ENCODE data around the gene PDE11A.
"Not testable (repeated sequence)": the region's sequence is repeated elsewhere in the genome, so short reads cannot be mapped to it uniquely, and the experiment has no call there.

Gene PDE11A

DNA sequence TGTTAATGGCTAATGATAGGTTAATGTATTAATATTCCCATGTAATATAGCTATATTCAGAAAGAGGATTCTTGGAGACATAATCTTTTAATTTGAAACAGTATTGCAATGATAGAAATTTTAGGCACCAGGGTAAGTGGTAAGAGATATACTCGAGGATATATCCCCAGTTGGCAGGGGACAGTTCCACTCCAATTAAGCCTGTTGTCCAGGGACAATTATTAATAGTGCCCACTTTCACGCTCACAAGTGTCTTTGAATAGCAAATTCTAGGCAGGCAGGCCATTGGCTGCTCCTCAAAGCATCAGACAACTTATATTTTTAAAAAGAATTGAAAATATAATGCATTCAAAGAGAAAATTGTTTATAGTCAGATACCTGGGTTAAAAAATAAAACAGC, 190.7 kb downstream of the PDE11A start:
- no peak for DNase-seq

DNA sequence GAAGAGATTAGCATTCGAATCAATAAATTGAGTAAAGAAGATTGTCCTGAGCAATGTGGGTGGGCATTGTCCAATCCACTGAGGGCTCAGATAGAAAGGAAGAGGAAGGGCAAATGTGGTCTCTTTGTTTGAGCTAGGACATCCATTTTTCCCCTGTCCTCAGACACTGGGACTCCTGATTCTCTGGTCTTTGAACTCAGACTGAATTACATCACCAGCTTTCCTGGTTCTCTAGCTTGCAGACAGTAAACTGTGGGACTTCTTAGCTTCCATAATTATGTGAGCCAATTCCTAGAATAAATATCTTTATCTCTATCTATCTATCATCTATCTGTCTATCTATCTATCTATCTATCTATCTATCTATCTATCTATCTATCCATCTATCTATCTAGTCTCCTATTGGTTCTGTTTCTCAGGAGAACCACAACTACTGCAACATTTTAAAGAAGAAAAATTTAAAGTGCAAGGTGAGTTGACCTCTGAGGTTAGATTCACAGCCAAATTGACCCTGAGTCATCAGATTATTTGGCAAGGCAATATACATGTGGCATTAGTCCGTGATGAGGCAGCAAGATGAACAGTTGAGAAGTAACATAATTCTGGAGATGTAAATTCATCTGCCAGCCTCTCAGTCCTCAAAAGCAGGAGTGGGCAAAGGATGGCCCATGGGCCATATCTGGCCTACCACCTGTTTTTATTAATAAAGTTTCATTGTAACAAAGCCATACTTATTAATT, 191.4 kb downstream of the PDE11A start:
- DNase-seq = no peak

- no peak for DNase-seq
Observed at GRCh38 chr2:177880285-177880684, 192.3 kb downstream of the PDE11A start.

GRCh38 chr2:177876950-177877349, 195.6 kb downstream of the PDE11A start:
- no peak for DNase-seq

DNA sequence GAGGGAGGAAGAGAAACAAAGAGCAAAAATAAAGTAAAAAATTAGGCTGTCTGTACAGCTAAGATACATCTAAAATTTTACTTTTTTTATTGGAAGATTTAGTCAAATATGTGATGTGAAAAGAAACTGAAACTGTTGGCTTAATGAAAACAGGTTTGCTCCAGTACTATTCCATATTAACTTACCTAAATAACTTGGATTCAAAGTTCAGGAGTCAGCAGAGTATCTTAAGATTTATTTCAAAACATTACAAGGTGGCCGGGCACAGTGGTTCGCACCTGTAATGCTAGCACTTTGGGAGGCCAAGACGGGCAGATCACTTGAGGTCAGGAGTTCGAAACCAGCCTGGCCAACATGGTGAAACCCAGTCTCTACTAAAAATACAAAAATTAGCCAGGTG, 197.9 kb downstream of the PDE11A start:
- no peak for DNase-seq

GRCh38 chr2:177873915-177874314, 198.7 kb downstream of the PDE11A start:
- DNase-seq = no peak

- DNase-seq = no peak
Observed at GRCh38 chr2:177872286-177872685, 200.3 kb downstream of the PDE11A start.

DNA sequence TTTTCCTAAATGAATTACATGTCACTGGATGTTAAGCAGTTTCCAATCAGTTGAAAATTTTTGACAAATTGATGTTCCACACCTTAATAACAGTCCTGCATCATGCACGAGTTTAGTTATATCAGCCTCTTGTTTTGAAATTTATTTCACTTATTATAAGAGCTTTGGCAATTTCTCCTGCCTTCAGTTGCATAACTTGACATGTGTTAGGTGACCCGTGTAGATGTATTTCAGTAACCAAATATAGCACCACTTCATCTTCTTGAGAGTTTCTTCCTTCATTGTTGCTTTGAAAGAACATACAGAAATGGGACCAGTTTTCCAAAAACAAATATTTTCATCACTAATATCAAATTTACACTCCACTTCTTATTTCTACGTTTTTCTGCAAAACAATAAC, 202.7 kb downstream of the PDE11A start:
- no peak for DNase-seq

- DNase-seq = no peak
Observed at GRCh38 chr2:177869209-177869608, 203.4 kb downstream of the PDE11A start.

DNA sequence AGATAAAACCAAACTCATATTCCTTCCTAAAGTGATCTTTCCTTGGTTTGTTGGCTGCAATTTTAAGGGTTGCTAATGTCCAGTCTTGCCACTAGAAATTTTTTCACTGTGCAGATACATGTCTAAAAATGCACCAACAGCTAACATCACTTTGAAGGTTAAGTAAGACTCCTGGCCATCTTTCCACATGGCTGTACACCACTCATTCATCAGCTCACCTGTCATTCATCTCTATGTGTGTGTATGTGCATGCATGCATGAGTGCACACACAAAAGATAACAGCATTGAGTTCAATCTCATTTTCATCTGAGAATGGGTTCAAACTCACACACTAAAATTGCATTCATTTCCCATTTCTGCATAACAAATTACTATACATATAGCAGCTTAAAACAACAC, 203.8 kb downstream of the PDE11A start:
- no peak for DNase-seq

DNA sequence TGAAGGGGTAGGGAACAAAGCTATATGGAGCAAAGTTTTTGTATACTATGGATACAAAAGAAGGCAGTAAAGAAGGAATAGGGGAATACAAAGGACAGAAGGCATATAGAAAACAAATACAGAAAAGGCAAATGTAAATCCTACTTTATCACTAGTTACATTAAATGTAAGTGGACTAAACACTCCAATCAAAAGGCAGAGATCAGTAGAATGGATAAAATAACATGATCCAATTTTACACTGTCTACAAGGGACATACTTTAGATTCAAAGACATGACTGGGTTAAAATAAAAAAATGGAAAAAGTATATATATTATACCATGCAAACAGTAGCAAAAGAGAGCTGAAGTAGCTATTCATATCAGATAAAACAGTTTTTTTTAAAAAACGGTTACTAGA, 215.0 kb downstream of the PDE11A start:
- no peak for DNase-seq

DNA sequence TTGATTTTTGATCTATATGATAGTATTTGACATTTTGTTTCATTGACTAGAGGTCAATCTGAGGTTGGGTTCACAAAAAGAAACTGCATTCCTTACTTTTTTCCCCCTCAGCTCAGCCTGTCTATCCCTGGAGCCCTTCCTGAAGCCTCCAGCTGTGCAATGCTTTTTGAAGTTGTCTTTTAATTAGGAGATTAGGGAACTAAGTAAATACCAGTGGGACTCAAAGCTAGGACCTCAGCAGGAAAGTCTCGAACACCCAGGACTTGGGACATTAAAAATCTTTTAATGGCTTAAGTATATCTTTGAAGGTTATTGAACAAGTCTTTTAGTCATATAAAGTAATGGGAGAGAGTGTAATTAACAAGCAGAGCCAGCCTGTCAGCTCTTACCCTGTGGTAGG, 220.2 kb downstream of the PDE11A start:
- no peak for DNase-seq

DNA sequence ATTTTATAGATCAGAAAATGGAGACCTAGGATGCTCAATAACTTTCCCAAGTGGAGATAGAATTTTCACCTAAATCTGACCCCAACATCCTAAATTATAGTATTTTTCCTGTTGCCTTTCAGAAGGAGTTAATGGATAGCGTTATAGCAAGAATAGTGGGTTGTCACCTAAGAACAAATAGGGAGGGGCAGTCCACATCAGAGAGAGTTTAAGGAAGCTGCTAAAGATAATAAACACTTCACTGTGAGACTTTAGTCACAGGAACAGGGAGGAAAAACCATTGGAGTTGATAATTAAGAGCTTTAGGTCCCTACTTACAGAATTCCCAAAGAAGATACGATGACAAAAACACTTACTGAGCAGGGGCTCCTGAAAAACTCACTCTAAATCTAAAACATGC, 229.4 kb downstream of the PDE11A start:
- DNase-seq = no peak

- no peak for DNase-seq
Observed at GRCh38 chr2:177842243-177842642, 230.3 kb downstream of the PDE11A start.

GRCh38 chr2:177835418-177836204, 237.0 kb downstream of the PDE11A start:
- DNase-seq = not testable (repeated sequence)

DNA sequence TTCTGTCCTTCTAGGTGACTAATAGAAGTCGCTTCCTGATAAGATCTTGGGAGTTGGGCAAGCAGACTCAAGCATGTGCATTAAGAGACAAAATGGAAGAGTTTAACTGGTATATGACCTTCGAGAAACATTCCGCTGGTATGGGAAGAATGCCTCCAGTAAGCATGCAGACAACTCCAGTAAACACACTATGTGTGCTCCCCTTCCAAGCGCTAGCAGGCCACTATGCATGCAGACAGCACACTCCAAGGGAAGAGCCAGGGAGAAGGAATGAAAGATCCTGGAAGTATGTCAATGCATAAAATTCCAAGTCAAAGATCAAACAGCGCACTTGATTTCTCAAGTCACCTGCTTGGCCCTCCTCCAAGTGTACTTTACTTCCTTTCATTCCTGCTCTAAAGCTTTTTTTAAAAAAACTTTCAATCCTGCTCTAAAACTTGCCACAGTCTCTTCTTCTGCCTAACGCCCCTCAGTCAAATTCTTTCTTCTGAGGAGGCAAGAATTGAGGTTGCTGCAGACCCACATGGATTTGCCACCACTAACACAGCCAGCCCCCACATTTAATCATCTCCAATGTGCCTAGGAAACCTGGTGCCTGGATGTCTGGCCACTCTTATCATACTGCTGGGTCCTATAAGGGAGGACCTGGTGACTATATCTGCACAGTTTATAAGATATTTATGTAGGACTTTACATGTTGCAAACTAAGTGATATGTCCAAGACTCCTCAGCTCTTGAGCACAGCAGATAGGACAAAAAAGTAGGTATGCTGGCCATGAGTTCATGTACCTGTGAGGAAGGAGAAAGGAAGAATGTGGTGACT, 239.8 kb downstream of the PDE11A start:
- DNase-seq = no peak

- DNase-seq = peak; percentile 49
Observed at GRCh38 chr2:177830881-177831386, 241.6 kb downstream of the PDE11A start.

DNA sequence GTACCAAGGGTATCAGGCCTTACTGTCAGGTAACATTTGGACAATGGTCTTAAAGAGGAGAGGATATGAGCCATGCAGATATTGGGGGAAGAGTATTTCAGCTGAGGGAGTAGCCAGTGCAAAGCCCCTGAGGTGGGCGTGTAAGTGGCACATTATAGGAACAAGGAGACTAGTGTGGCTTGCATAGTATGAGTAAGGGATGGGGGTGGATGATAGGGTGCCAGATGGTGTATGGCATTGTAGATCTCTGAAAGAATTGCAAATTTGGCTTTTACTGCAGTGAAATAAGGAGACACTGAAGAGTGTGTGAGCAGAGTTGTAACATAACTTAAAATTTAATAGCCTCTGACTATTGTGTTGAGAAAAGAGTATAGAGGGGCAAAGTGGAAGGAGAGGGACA, 244.0 kb downstream of the PDE11A start:
- DNase-seq = no peak

- no peak for DNase-seq
Observed at GRCh38 chr2:177826897-177827296, 245.7 kb downstream of the PDE11A start.

DNA sequence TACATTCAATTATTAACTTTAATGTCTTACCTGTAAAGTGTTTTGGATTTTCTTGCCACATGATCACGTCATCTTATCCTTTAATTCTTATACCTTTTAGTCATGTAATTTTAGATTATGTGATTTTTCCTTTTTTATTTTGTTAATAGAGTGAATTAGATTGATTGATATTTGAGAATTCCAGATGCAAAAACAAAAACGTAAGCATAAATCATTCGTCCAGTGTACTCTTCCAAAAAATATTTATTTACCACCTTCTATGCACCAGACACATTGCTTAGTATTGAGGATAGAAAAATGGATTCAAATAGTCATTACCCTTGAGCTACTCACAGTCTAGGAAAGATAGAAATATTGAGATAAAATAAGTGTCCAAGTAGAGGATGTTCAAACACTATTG, 249.6 kb downstream of the PDE11A start:
- no peak for DNase-seq

GRCh38 chr2:177818412-177818811, 254.2 kb downstream of the PDE11A start:
- no peak for DNase-seq

GRCh38 chr2:177817300-177817699, 255.3 kb downstream of the PDE11A start:
- DNase-seq = no peak

- no peak for DNase-seq
Observed at GRCh38 chr2:177816766-177817165, 255.8 kb downstream of the PDE11A start.

Measured in NCI-H510A treated with DMSO at 0.1 percent for 48 hours (cell line).